Kidney epithelial cell (primary cell): ENCODE data around the gene MTHFD1. TPM values are rescaled to one million over a fixed set of nuclear protein-coding genes. Genes with fewer than 3 reads are reported as not detected.
"Not testable (repeated sequence)": the region's sequence is repeated elsewhere in the genome, so short reads cannot be mapped to it uniquely, and the experiment has no call there.

Experiments
- DNase-seq: peaks from one replicate; pipeline ENCODE4 v3.0.0-alpha.2; 2010; ENCODE audit warnings: low read depth
- H3K27me3 ChIP-seq: 2 replicates; pipeline ENCODE4 v1.6.0; 2011; ENCODE audit warnings: low read length; ENCODE audit not compliant: control insufficient read depth, insufficient read depth
- H3K36me3 ChIP-seq: 2 replicates; pipeline ENCODE4 v1.5.1; 2011; ENCODE audit warnings: low read length; ENCODE audit not compliant: control insufficient read depth, insufficient read depth
- H3K4me3 ChIP-seq: 2 replicates; pipeline ENCODE4 v1.5.1; 2011; ENCODE audit warnings: low read depth, mild to moderate bottlenecking, control low read depth, low read length
- total RNA-seq: library from RNA; depleted of rRNA; stranded (reverse); fragments of >200 nt; gene quantifications from 2 replicates; pipeline ENCODE4 v1.2.3, GENCODE V29; 2015
- TF ChIP-seq, protein P1 (sequence below): IDR thresholded peaks from 2 replicates; pipeline ENCODE4 v1.5.1; 2011; ENCODE audit warnings: mild to moderate bottlenecking, moderate library complexity, low read length, control low read depth, inconsistent platforms; ENCODE audit not compliant: insufficient read depth, poor library complexity, severe bottlenecking

MTHFD1 gene
- total RNA-seq, 1 donor from 2014 or later: 44.4 TPM

- TF ChIP-seq, protein P1, sequence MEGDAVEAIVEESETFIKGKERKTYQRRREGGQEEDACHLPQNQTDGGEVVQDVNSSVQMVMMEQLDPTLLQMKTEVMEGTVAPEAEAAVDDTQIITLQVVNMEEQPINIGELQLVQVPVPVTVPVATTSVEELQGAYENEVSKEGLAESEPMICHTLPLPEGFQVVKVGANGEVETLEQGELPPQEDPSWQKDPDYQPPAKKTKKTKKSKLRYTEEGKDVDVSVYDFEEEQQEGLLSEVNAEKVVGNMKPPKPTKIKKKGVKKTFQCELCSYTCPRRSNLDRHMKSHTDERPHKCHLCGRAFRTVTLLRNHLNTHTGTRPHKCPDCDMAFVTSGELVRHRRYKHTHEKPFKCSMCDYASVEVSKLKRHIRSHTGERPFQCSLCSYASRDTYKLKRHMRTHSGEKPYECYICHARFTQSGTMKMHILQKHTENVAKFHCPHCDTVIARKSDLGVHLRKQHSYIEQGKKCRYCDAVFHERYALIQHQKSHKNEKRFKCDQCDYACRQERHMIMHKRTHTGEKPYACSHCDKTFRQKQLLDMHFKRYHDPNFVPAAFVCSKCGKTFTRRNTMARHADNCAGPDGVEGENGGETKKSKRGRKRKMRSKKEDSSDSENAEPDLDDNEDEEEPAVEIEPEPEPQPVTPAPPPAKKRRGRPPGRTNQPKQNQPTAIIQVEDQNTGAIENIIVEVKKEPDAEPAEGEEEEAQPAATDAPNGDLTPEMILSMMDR: no peak
- DNase-seq: no peak
- H3K27me3 ChIP-seq: no peaks in the 10 kb centered on the region
- H3K36me3 ChIP-seq: no peaks in the 10 kb centered on the region
- H3K4me3 ChIP-seq: no peak overlapping the region
These were observed 24.8 kb upstream of the MTHFD1 start for GRCh38 chr14:64363265-64363846.

DNA sequence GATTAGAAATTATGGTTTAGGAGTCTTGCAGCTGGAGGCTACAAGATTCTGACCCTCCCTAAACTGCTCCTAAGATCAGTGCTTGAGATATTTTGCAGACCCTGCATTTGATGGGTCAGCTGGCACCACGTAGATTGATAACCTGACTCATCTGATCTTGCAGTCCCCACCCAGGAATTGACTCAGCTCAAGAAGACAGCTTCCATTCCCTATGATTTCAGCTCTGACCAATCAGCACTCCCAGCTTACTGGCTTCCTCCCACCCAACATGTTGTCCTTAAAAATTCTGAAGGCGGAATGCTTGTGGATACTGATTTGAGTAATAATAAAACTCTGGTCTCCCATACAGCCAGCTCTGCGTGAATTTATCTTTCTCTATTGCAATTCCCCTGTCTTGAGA is 23.2 kb upstream of the MTHFD1 start:
- no peak for DNase-seq
- no peaks in the 10 kb centered on the region for H3K27me3 ChIP-seq
- no peaks in the 10 kb centered on the region for H3K36me3 ChIP-seq
- TF ChIP-seq, protein P1: no peak
- H3K4me3 ChIP-seq: no peak overlapping the region

DNA sequence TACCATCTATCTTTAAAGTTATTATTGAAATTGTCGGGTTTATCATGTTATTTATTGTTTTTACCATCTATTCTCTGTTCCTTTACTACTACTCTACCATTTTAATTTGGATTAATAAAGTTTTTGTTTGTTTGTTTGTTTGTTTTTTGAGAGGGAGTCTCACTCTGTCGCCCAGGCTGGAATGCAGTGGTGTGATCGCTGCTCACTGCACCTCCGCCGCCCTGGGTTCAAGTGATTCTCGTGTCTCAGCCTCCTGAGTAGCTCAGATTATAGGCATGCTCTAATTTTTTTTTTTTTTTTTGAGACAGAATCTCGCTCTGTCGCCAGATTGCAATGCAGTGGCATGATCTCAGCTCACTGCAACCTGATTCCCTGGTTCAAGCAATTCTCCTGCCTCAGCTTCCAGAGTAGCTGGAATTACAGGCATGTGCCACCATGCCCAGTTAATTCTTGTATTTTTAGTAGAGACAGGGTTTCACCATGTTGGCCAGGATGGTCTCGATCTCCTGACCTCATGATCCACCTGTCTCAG is 22.7 kb upstream of the MTHFD1 start:
- H3K27me3 ChIP-seq, H3K4me3 ChIP-seq, DNase-seq, H3K36me3 ChIP-seq: not testable (repeated sequence)

GRCh38 chr14:64369201-64369600 is 19.0 kb upstream of the MTHFD1 start:
- H3K36me3 ChIP-seq: no peaks in the 10 kb centered on the region
- DNase-seq: no peak
- no peaks in the 10 kb centered on the region for H3K27me3 ChIP-seq
- TF ChIP-seq, protein P1: no peak
- no peak overlapping the region for H3K4me3 ChIP-seq

DNA sequence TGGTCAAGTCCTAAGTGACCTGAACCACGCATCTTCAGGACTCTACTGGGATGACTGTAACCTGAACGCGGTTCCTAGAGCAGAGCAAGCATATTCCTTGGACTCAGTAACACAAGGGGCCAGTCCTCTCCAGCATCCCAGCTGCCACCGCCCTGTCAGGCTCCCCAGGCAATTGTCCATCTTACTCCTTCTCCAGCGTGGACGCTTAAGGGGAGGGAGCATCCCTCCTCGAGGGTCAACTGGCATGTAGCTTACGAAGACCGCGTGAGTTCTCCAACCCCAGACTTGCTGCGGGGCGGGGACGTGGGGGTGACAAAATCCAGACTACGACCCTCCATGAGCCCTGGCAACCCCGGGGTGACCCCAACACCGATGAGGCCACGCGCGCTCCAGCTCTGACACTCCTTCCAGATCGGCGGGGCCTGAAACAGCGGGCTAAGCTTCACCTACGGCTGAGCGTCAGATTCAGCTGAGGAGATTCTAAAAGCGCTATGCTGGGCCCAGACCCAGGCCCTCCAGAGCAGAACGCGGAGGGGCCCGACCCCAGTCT is 846 bp upstream of the MTHFD1 start:
- no peaks in the 10 kb centered on the region for H3K27me3 ChIP-seq
- no peaks in the 10 kb centered on the region for H3K36me3 ChIP-seq
- no peak for DNase-seq
- TF ChIP-seq, protein P1: no peak
- peak overlapping the region; percentile 76 for H3K4me3 ChIP-seq

GRCh38 chr14:64388533-64389285 is 556 bp downstream of the MTHFD1 start:
- TF ChIP-seq, protein P1: no peak
- no peak for DNase-seq
- H3K27me3 ChIP-seq: no peaks in the 10 kb centered on the region
- peak overlapping the region; percentile 76 for H3K4me3 ChIP-seq
- no peaks in the 10 kb centered on the region for H3K36me3 ChIP-seq
